ENCODE measurements around the gene HOMER1. TPM values are rescaled to one million over a fixed set of nuclear protein-coding genes. Genes with fewer than 3 reads are reported as not detected.

HOMER1 gene
- total RNA-seq, 4 donors from 2014 or later, result 3.3 to 73.2 (median 4.0) TPM; not detected in 1

- TF ChIP-seq POLR2A (IDR thresholded peaks at IDR 0.05) (no peak), POLR2AphosphoS5 (IDR thresholded peaks at IDR 0.05) (no peak), CTCF (IDR thresholded peaks at IDR 0.05) (no peak), EP300 (IDR thresholded peaks at IDR 0.05; ENCODE audit: low read depth) (no peak)
- in situ Hi-C loops (cut with MboI; ENCODE audit: low pct_ligation_motif_present in 1 of 4, low pct_unique_long_range_greater_than_20kb in 1 of 4, low sequenced_read_pairs in 3 of 4) (no loop called here), intact Hi-C loops (cut with DNase I; ENCODE audit: low total_unique reads) (no loop called here)
- H3K9me3 ChIP-seq, result no peaks in the 10 kb centered on the region
- H3K4me3 ChIP-seq, result no peak overlapping the region
- H3K36me3 ChIP-seq, result no peaks in the 10 kb centered on the region
- H3K27me3 ChIP-seq, result no peaks in the 10 kb centered on the region
- DNase-seq, result no peak
- no peak overlapping the region for H3K27ac ChIP-seq
- WGBS, 2 donors (ENCODE audit: low coverage in 1 of 2), result 79 to 89% methylated on average over 5 of the region's 5 CpGs
- H3K4me1 ChIP-seq, result no peaks in the 10 kb centered on the region
Measured at GRCh38 chr5:79330071-79330470, 183.9 kb downstream of the HOMER1 start.

GRCh38 chr5:79329453-79329852, 184.5 kb downstream of the HOMER1 start:
- H3K27ac ChIP-seq, result no peak overlapping the region
- H3K4me3 ChIP-seq, result no peak overlapping the region
- intact Hi-C loops (cut with DNase I; ENCODE audit: low total_unique reads), result no loop called here
- in situ Hi-C loops (cut with MboI; ENCODE audit: low pct_ligation_motif_present in 1 of 4, low pct_unique_long_range_greater_than_20kb in 1 of 4, low sequenced_read_pairs in 3 of 4), result no loop called here
- no peaks in the 10 kb centered on the region for H3K9me3 ChIP-seq
- no peaks in the 10 kb centered on the region for H3K27me3 ChIP-seq
- no peak for TF ChIP-seq EP300 (IDR thresholded peaks at IDR 0.05; ENCODE audit: low read depth)
- TF ChIP-seq CTCF (IDR thresholded peaks at IDR 0.05), result no peak
- no peak for TF ChIP-seq POLR2AphosphoS5 (IDR thresholded peaks at IDR 0.05)
- no peak for TF ChIP-seq POLR2A (IDR thresholded peaks at IDR 0.05)
- DNase-seq, result no peak
- no peaks in the 10 kb centered on the region for H3K4me1 ChIP-seq
- 76 to 85% methylated on average over 4 of the region's 4 CpGs for WGBS, 2 donors (ENCODE audit: low coverage in 1 of 2)
- H3K36me3 ChIP-seq, result no peaks in the 10 kb centered on the region

Small RNAs within 50 kb of the gene (small RNA-seq; reads per million reads assigned to genes)
- 0 reads per million in 4 donors for gene RF00019

Other genes with a start within 250 kb of the HOMER1 start
- gene TENT2, start 98.3 kb upstream of the HOMER1 start, total RNA-seq, result 10 to 100 TPM; 24.9 to 83.7 (median 63.6) TPM
- gene CMYA5, start 175.7 kb upstream of the HOMER1 start, total RNA-seq, result 1 to 10 TPM in 3 of 4 donors, under 1 TPM in 1; 0.37 to 6.0 (median 3.2) TPM

Measured in transverse colon (tissue), 4 donors.